GM23338 (cell line): ENCODE data around the gene NRXN2. TPM values are rescaled to one million over a fixed set of nuclear protein-coding genes. Genes with fewer than 3 reads are reported as not detected.

ENCODE experiments used
- ATAC-seq: fragments of 200-7000 bp; cut with Tn5 transposase; 3 replicates; pipeline ENCODE4 v1.9.1; 2020
- DNase-seq: peaks from one replicate; pipeline ENCODE4 v3.0.0-alpha.2; 2015; ENCODE audit warnings: low spot score
- H2AFZ ChIP-seq: fragments of 200-600 bp; sonication (generic); 2 replicates; pipeline ENCODE4 v1.8.0; 2016; ENCODE audit warnings: antibody characterized with exemption, mild to moderate bottlenecking, moderate library complexity
- H3F3A ChIP-seq: fragments of 200-600 bp; sonication (generic); replicated peaks from 2 replicates; pipeline ENCODE4 v1.8.0; 2017; ENCODE audit warnings: antibody characterized with exemption, mixed run types, low read depth
- H3K27ac ChIP-seq: fragments of 200-600 bp; sonication (generic); 2 replicates; pipeline ENCODE4 v1.6.1; 2016; ENCODE audit warnings: low read depth
- H3K27me3 ChIP-seq: fragments of 200-600 bp; sonication (generic); 2 replicates; pipeline ENCODE4 v1.8.0; 2016; ENCODE audit warnings: mild to moderate bottlenecking, mixed run types, moderate library complexity; ENCODE audit not compliant: insufficient read depth
- H3K36me3 ChIP-seq: fragments of 200-600 bp; sonication (generic); 2 replicates; pipeline ENCODE4 v1.8.0; 2016; ENCODE audit warnings: mild to moderate bottlenecking; ENCODE audit not compliant: insufficient read depth
- H3K4me1 ChIP-seq: fragments of 200-600 bp; sonication (generic); 2 replicates; pipeline ENCODE4 v1.8.0; 2016; ENCODE audit warnings: mild to moderate bottlenecking, moderate library complexity; ENCODE audit not compliant: insufficient read depth
- H3K4me2 ChIP-seq: fragments of 200-600 bp; sonication (generic); 2 replicates; pipeline ENCODE4 v1.7.1; 2017; ENCODE audit warnings: mixed run types
- H3K4me3 ChIP-seq: fragments of 200-600 bp; sonication (generic); 2 replicates; pipeline ENCODE4 v1.6.1; 2016; ENCODE audit warnings: mixed run types
- H3K79me2 ChIP-seq: fragments of 200-600 bp; sonication (generic); replicated peaks from 2 replicates; pipeline ENCODE4 v1.8.0; 2017; ENCODE audit warnings: mild to moderate bottlenecking; ENCODE audit not compliant: insufficient read depth
- H3K9me2 ChIP-seq: fragments of 200-600 bp; sonication (generic); 2 replicates; pipeline ENCODE4 v1.8.0; 2017; ENCODE audit not compliant: insufficient read depth
- H4K20me1 ChIP-seq: fragments of 200-600 bp; sonication (generic); replicated peaks from 2 replicates; pipeline ENCODE4 v1.8.0; 2017; ENCODE audit warnings: mild to moderate bottlenecking; ENCODE audit not compliant: insufficient read depth
- H3K27ac Mint-ChIP-seq: 2 replicates; pipeline ENCODE4 v1.8.0; 2020; ENCODE audit warnings: inconsistent platforms, mild to moderate bottlenecking, moderate library complexity, mixed read lengths
- H3K27me3 Mint-ChIP-seq: 3 replicates; pipeline ENCODE4 v1.8.0; 2022; ENCODE audit warnings: low read depth, mild to moderate bottlenecking, moderate library complexity, mixed read lengths, inconsistent platforms; ENCODE audit not compliant: insufficient read depth, poor library complexity
- H3K36me3 Mint-ChIP-seq: 3 replicates; pipeline ENCODE4 v1.8.0; 2021; ENCODE audit warnings: low read depth, mild to moderate bottlenecking, inconsistent platforms, moderate library complexity, mixed read lengths
- H3K4me1 Mint-ChIP-seq: 3 replicates; pipeline ENCODE4 v1.8.0; 2020; ENCODE audit warnings: mild to moderate bottlenecking, inconsistent platforms, mixed read lengths
- H3K4me3 Mint-ChIP-seq: 3 replicates; pipeline ENCODE4 v1.8.0; 2021; ENCODE audit warnings: moderate library complexity, mild to moderate bottlenecking, inconsistent platforms, mixed read lengths
- H3K9me3 Mint-ChIP-seq: 3 replicates; pipeline ENCODE4 v1.8.0; 2020; ENCODE audit warnings: moderate library complexity, mild to moderate bottlenecking, inconsistent platforms, mixed read lengths
- CREB1 ChIP-seq: fragments of 250-450 bp; sonication (Bioruptor Pico); IDR thresholded peaks from 2 replicates; pipeline ENCODE4 v1.5.0; 2020; ENCODE audit warnings: low read depth, mild to moderate bottlenecking, moderate library complexity
- EZH2 ChIP-seq: fragments of 200-600 bp; sonication (generic); IDR thresholded peaks from one replicate; pipeline ENCODE4 v1.8.0; 2017; ENCODE audit warnings: antibody characterized with exemption, mild to moderate bottlenecking, low read depth; ENCODE audit not compliant: unreplicated experiment
- JUNB ChIP-seq: IDR thresholded peaks from one replicate; pipeline ENCODE4 v1.6.1; 2016; ENCODE audit warnings: antibody characterized with exemption; ENCODE audit not compliant: unreplicated experiment
- NANOG ChIP-seq: IDR thresholded peaks from 2 replicates; pipeline ENCODE4 v1.6.1; 2016; ENCODE audit warnings: antibody characterized with exemption, borderline replicate concordance
- POLR2AphosphoS5 ChIP-seq: IDR thresholded peaks from 2 replicates; pipeline ENCODE4 v1.6.1; 2016; ENCODE audit warnings: antibody characterized with exemption, low read depth
- STAT1 ChIP-seq: IDR thresholded peaks from one replicate; pipeline ENCODE4 v1.6.1; 2016; ENCODE audit warnings: antibody characterized with exemption; ENCODE audit not compliant: unreplicated experiment
- ZNF114 ChIP-seq: fragments of 250-450 bp; sonication (Bioruptor Pico); IDR thresholded peaks from 2 replicates; pipeline ENCODE4 v1.5.0; 2020; ENCODE audit warnings: mild to moderate bottlenecking, moderate library complexity
- ZNF331 ChIP-seq: fragments of 250-450 bp; sonication (Bioruptor Pico); IDR thresholded peaks from 2 replicates; pipeline ENCODE4 v1.5.0; 2020; ENCODE audit warnings: low read depth, mild to moderate bottlenecking, moderate library complexity
- polyA plus RNA-seq: library from polyadenylated mRNA; unstranded; fragments of >200 nt; fragmentation: Nextera tagmentation; extraction: Ambion mirVana; gene quantifications from 2 replicates; pipeline ENCODE4 v1.2.1, GENCODE V29; 2016
- total RNA-seq: library from RNA; depleted of rRNA; stranded (reverse); fragments of >200 nt; shearing (Covaris generic); gene quantifications from 2 replicates; pipeline ENCODE4 v1.2.3, GENCODE V29; 2014
- TF ChIP-seq, protein P1 (sequence below): fragments of 250-450 bp; sonication (Bioruptor Pico); IDR thresholded peaks from 2 replicates; pipeline ENCODE4 v1.5.0; 2020; ENCODE audit warnings: mild to moderate bottlenecking, moderate library complexity
- TF ChIP-seq, protein P2 (sequence below), 2 experiments: fragments of 200-600 bp in 1 of 2; sonication (generic) in 1 of 2; conservative IDR thresholded peaks; 2 replicates each; pipeline versions ENCODE4 v1.5.1 to v1.6.1; 2016 to 2017; ENCODE audit warnings: antibody characterized with exemption in 2 of 2, low read depth in 2 of 2, mild to moderate bottlenecking in 2 of 2, moderate library complexity in 1 of 2
- TF ChIP-seq, protein P3 (sequence below): IDR thresholded peaks from one replicate; pipeline ENCODE4 v1.6.1; 2018; ENCODE audit warnings: antibody characterized with exemption; ENCODE audit not compliant: unreplicated experiment
- TF ChIP-seq, protein P4 (sequence below): IDR thresholded peaks from 2 replicates; pipeline ENCODE4 v1.6.1; 2016; ENCODE audit warnings: antibody characterized with exemption

NRXN2 gene
- total and polyA plus RNA-seq, 2 experiments from 2014 or later = 3.4 to 17.0 TPM

DNA sequence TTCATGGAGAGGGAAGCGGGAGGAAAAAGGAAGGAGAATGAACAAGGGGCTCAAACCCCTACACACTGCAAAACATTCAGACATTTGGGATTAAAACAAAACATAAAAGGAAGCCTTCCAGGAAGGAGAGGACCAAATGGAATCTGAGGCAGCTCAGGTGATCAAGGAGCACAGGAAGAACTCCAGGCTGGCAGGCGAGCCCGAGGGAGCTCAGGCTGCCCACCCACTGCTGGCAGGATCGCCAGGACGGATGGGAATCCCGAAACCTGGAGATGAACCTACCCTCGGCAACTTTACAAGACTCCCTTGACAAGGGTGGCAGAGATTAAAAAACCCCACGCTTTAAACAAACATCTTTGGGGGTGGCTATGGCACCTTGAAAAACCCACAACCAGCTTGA is 41.8 kb upstream of the NRXN2 start (continued):
- TF ChIP-seq, protein P1, sequence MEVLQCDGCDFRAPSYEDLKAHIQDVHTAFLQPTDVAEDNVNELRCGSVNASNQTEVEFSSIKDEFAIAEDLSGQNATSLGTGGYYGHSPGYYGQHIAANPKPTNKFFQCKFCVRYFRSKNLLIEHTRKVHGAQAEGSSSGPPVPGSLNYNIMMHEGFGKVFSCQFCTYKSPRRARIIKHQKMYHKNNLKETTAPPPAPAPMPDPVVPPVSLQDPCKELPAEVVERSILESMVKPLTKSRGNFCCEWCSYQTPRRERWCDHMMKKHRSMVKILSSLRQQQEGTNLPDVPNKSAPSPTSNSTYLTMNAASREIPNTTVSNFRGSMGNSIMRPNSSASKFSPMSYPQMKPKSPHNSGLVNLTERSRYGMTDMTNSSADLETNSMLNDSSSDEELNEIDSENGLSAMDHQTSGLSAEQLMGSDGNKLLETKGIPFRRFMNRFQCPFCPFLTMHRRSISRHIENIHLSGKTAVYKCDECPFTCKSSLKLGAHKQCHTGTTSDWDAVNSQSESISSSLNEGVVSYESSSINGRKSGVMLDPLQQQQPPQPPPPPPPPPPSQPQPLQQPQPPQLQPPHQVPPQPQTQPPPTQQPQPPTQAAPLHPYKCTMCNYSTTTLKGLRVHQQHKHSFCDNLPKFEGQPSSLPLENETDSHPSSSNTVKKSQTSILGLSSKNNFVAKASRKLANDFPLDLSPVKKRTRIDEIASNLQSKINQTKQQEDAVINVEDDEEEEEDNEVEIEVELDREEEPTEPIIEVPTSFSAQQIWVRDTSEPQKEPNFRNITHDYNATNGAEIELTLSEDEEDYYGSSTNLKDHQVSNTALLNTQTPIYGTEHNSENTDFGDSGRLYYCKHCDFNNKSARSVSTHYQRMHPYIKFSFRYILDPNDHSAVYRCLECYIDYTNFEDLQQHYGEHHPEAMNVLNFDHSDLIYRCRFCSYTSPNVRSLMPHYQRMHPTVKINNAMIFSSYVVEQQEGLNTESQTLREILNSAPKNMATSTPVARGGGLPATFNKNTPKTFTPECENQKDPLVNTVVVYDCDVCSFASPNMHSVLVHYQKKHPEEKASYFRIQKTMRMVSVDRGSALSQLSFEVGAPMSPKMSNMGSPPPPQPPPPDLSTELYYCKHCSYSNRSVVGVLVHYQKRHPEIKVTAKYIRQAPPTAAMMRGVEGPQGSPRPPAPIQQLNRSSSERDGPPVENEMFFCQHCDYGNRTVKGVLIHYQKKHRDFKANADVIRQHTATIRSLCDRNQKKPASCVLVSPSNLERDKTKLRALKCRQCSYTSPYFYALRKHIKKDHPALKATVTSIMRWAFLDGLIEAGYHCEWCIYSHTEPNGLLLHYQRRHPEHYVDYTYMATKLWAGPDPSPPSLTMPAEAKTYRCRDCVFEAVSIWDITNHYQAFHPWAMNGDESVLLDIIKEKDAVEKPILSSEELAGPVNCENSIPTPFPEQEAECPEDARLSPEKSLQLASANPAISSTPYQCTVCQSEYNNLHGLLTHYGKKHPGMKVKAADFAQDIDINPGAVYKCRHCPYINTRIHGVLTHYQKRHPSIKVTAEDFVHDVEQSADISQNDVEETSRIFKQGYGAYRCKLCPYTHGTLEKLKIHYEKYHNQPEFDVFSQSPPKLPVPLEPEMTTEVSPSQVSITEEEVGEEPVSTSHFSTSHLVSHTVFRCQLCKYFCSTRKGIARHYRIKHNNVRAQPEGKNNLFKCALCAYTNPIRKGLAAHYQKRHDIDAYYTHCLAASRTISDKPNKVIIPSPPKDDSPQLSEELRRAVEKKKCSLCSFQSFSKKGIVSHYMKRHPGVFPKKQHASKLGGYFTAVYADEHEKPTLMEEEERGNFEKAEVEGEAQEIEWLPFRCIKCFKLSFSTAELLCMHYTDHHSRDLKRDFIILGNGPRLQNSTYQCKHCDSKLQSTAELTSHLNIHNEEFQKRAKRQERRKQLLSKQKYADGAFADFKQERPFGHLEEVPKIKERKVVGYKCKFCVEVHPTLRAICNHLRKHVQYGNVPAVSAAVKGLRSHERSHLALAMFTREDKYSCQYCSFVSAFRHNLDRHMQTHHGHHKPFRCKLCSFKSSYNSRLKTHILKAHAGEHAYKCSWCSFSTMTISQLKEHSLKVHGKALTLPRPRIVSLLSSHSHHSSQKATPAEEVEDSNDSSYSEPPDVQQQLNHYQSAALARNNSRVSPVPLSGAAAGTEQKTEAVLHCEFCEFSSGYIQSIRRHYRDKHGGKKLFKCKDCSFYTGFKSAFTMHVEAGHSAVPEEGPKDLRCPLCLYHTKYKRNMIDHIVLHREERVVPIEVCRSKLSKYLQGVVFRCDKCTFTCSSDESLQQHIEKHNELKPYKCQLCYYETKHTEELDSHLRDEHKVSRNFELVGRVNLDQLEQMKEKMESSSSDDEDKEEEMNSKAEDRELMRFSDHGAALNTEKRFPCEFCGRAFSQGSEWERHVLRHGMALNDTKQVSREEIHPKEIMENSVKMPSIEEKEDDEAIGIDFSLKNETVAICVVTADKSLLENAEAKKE = no peak
- no peak for TF ChIP-seq EZH2
- TF ChIP-seq, protein P2, sequence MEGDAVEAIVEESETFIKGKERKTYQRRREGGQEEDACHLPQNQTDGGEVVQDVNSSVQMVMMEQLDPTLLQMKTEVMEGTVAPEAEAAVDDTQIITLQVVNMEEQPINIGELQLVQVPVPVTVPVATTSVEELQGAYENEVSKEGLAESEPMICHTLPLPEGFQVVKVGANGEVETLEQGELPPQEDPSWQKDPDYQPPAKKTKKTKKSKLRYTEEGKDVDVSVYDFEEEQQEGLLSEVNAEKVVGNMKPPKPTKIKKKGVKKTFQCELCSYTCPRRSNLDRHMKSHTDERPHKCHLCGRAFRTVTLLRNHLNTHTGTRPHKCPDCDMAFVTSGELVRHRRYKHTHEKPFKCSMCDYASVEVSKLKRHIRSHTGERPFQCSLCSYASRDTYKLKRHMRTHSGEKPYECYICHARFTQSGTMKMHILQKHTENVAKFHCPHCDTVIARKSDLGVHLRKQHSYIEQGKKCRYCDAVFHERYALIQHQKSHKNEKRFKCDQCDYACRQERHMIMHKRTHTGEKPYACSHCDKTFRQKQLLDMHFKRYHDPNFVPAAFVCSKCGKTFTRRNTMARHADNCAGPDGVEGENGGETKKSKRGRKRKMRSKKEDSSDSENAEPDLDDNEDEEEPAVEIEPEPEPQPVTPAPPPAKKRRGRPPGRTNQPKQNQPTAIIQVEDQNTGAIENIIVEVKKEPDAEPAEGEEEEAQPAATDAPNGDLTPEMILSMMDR (conservative IDR thresholded peaks at IDR 0.05; ENCODE audit: low read depth in 2 of 2) = no peak
- TF ChIP-seq ZNF331 = no peak

DNA sequence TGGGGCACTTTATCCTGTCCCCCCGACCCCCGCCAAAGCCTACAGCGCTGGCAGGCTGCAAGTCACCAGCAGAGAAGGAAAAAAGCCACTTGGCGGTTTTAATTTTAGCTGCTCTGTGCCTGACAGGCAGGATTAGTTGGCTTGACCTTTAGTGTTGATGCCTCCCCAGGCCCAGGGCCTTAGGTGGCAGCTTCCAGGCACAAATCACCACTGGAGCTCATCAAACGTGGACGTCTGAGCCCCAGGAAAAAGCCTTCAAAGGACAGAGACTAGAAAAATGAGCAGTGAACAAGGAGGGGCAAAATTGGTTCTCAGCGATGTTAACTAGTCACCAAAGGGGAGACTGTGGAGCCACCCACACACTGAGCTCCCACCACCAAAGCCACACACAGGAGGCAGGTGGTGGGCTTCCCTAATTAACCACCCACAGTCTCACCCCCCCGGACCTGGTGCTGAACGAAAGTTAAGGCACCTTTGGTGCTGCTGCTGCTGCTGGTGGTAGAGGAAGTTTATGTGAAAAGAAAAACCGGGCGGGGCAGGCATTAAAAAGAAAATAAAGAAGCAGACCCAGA is 41.1 kb upstream of the NRXN2 start:
- Mint-ChIP-seq H3K4me3 (peak overlapping the region; percentile 42; the same call in 2 of the 3 replicates), H3K27me3 (peaks cover 43% of the 10 kb centered on the region), H3K9me3 (no peaks in the 10 kb centered on the region; the same call in 1 of the 3 replicates), H3K27ac (peak overlapping the region; percentile 93), H3K36me3 (peaks cover 66% of the 10 kb centered on the region), H3K4me1 (peaks cover 86% of the 10 kb centered on the region)
- DNase-seq (no peak), ATAC-seq (no peak)
- no peaks in the 10 kb centered on the region for H3K9me2 ChIP-seq
- no peak overlapping the region for H2AFZ ChIP-seq
- peaks cover 66% of the 10 kb centered on the region for H3K4me1 ChIP-seq
- H3F3A ChIP-seq = peaks cover 72% of the 10 kb centered on the region
- H3K27ac ChIP-seq = peak overlapping the region; percentile 96
- peak overlapping the region; percentile 40 for H3K4me3 ChIP-seq
- H3K36me3 ChIP-seq = peaks cover 30% of the 10 kb centered on the region
- H3K79me2 ChIP-seq = peaks cover 15% of the 10 kb centered on the region
- H3K27me3 ChIP-seq = no peaks in the 10 kb centered on the region
- H3K4me2 ChIP-seq = peak overlapping the region; percentile 76
- peaks cover 33% of the 10 kb centered on the region for H4K20me1 ChIP-seq
- no peak for TF ChIP-seq POLR2AphosphoS5
- no peak for TF ChIP-seq STAT1
- TF ChIP-seq JUNB = no peak
- TF ChIP-seq NANOG = no peak
- no peak for TF ChIP-seq CREB1 (CRISPR knock-in tag)
- TF ChIP-seq, protein P3, sequence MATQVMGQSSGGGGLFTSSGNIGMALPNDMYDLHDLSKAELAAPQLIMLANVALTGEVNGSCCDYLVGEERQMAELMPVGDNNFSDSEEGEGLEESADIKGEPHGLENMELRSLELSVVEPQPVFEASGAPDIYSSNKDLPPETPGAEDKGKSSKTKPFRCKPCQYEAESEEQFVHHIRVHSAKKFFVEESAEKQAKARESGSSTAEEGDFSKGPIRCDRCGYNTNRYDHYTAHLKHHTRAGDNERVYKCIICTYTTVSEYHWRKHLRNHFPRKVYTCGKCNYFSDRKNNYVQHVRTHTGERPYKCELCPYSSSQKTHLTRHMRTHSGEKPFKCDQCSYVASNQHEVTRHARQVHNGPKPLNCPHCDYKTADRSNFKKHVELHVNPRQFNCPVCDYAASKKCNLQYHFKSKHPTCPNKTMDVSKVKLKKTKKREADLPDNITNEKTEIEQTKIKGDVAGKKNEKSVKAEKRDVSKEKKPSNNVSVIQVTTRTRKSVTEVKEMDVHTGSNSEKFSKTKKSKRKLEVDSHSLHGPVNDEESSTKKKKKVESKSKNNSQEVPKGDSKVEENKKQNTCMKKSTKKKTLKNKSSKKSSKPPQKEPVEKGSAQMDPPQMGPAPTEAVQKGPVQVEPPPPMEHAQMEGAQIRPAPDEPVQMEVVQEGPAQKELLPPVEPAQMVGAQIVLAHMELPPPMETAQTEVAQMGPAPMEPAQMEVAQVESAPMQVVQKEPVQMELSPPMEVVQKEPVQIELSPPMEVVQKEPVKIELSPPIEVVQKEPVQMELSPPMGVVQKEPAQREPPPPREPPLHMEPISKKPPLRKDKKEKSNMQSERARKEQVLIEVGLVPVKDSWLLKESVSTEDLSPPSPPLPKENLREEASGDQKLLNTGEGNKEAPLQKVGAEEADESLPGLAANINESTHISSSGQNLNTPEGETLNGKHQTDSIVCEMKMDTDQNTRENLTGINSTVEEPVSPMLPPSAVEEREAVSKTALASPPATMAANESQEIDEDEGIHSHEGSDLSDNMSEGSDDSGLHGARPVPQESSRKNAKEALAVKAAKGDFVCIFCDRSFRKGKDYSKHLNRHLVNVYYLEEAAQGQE = no peak
- TF ChIP-seq ZNF114 (CRISPR knock-in tag) = no peak
- TF ChIP-seq, protein P4, sequence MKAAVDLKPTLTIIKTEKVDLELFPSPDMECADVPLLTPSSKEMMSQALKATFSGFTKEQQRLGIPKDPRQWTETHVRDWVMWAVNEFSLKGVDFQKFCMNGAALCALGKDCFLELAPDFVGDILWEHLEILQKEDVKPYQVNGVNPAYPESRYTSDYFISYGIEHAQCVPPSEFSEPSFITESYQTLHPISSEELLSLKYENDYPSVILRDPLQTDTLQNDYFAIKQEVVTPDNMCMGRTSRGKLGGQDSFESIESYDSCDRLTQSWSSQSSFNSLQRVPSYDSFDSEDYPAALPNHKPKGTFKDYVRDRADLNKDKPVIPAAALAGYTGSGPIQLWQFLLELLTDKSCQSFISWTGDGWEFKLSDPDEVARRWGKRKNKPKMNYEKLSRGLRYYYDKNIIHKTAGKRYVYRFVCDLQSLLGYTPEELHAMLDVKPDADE = no peak
- TF ChIP-seq ZNF331 = no peak
- no peak for TF ChIP-seq EZH2
